Omental fat pad (tissue), 4 donors: ENCODE measurements around the gene SLC27A5. TPM values are rescaled to one million over a fixed set of nuclear protein-coding genes. Genes with fewer than 3 reads are reported as not detected.
A peak's percentile ranks its signal among the peaks of the same experiment; 100 is the strongest.

ENCODE experiments used
- ATAC-seq: fragments of 150-250 bp; one replicate; pipeline ENCODE4 v1.9.1; 2016; ENCODE audit warnings: mild to moderate bottlenecking, moderate library complexity; ENCODE audit not compliant: low FRiP score
- DNase-seq: peaks from one replicate; pipeline ENCODE4 v3.0.0-alpha.2; 2019; ENCODE audit warnings: low spot score
- CTCF ChIP-seq, 3 donors: fragments of 450-650 bp; IDR thresholded peaks; one replicate each; pipeline ENCODE4 v1.5.1; 2016 to 2017; ENCODE audit warnings: antibody characterized with exemption in 3 of 3, mild to moderate bottlenecking in 3 of 3, moderate library complexity in 2 of 3
- total RNA-seq, 4 donors: library from RNA; depleted of rRNA; stranded (reverse); fragments of >200 nt; gene quantifications; one replicate each; pipeline ENCODE4 v1.1.0, GENCODE V29; 2016

The SLC27A5 gene
- total RNA-seq, 4 donors from 2014 or later, result 4.5 to 8.5 (median 5.6) TPM

- DNase-seq (no peak), ATAC-seq (no peak)
- TF ChIP-seq CTCF (IDR thresholded peaks at IDR 0.05), result no peak
These were observed 37.3 kb upstream of the SLC27A5 start for GRCh38 chr19:58548859-58549663.

- ATAC-seq (no peak), DNase-seq (no peak)
- no peak for TF ChIP-seq CTCF (IDR thresholded peaks at IDR 0.05)
These were observed 35.8 kb upstream of the SLC27A5 start for GRCh38 chr19:58547323-58548312.

- TF ChIP-seq CTCF (IDR thresholded peaks at IDR 0.05), result no peak
- DNase-seq (no peak), ATAC-seq (no peak)
These were observed 34.3 kb upstream of the SLC27A5 start for GRCh38 chr19:58546019-58546530.

- DNase-seq (no peak), ATAC-seq (no peak)
- no peak for TF ChIP-seq CTCF (IDR thresholded peaks at IDR 0.05)
These were observed 33.7 kb upstream of the SLC27A5 start for GRCh38 chr19:58545286-58546018.

- ATAC-seq, result peak; percentile 56
- no peak for TF ChIP-seq CTCF (IDR thresholded peaks at IDR 0.05)
- no peak for DNase-seq
These were observed 32.9 kb upstream of the SLC27A5 start for GRCh38 chr19:58544591-58545285.
